ENCODE data around the gene MSANTD2.

Gene MSANTD2

GRCh38 chr11:124800226-124800929 is at the start of gene MSANTD2:
Gene MSANTD2, minus strand, starts transcription at chr11:124800406. Its CDS starts 26 bp downstream, at chr11:124800380.
- DNase-seq: peak; percentile 54

DNA sequence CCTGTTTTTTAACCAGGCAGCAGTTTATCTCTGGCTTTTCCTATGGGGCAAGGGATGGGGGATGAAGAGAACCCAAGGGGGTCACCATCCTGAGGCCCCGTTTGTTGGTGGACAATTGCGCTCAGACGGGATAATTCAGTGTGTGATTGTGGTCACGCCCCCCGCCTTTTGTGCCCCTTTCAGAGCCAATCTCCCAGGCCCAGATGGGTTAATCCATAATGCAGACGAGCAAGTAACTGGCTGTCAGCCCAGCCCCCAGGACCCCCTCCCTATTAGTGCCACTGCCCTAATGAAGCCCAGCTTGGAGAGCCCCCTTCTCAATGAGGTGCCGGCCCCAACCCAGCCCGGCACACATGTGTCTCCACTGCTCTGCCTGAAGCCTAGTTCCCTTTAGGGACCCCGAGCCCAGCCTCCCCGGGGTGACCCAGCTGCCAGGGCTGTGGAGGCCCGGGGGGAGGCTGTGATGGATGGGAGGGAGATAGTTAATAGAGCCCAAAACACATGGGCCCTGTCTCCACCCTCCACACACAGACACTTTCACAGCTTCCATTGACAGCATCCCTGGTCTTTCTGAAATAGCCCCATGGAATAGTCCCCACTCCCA is 46.0 kb upstream of the MSANTD2 start:
- no peak for DNase-seq

DNA sequence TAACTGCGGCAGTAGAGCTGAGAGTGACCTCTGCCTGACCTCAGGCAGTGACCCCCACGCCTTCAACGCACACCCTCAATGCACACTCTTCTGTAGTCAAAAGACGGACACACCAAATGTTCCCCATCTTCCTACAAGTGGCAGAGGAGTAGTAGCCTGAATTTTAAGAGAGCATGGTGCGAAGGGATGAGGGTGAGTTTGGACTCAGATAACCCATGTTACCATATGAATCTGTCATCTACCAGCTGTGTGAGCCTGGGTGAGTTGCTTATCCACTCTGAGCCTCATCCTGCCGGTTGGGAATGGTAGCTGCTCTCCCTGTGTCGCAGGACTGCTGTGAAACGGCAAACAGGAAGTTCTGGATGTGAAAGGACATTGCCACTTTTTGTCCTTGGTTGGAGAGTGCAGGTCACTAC is 44.5 kb upstream of the MSANTD2 start:
- DNase-seq: no peak

GRCh38 chr11:124843616-124843910 is 43.4 kb upstream of the MSANTD2 start:
- DNase-seq: no peak

GRCh38 chr11:124842305-124842704 is 42.1 kb upstream of the MSANTD2 start:
- DNase-seq: no peak

- no peak for DNase-seq
Observed at GRCh38 chr11:124841840-124842239, 41.6 kb upstream of the MSANTD2 start.

DNA sequence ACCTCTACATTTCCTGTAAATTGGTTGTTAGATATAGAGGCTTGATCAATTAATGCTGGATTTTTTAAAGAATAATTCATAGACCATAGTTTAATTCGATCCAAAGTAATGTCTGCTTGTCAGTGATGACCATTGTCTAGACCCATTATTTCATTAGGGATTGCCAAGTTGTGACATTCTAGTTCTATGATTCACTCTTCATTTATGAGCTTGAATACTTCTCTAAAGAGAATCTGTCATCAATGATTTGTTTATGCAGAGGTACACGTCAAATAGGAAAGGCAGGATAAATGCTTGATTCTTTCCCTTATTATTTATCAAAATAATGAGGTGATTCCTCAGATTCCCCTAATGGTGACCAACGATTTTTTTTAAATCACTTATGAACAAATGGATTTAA is 41.0 kb upstream of the MSANTD2 start:
- no peak for DNase-seq

DNA sequence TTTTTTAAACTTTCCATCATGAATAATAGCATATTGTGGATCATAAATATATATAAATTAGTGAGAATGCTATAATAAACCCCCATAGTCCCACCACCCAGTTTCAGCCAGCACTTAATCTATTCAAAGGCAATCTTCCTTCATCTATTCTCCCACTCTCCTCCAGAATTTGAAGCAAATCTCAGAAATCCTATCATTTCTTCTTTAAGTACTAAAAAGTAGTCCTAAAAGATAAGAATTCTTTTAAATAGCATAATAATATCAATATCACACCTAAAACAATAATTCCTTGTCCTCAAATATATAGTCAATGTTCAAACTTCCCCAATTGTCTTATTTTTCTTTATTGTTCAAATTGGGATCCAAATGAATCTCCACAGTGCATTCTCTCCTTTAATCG is 40.5 kb upstream of the MSANTD2 start:
- no peak for DNase-seq

GRCh38 chr11:124839972-124840621 is 39.9 kb upstream of the MSANTD2 start:
- no peak for DNase-seq

DNA sequence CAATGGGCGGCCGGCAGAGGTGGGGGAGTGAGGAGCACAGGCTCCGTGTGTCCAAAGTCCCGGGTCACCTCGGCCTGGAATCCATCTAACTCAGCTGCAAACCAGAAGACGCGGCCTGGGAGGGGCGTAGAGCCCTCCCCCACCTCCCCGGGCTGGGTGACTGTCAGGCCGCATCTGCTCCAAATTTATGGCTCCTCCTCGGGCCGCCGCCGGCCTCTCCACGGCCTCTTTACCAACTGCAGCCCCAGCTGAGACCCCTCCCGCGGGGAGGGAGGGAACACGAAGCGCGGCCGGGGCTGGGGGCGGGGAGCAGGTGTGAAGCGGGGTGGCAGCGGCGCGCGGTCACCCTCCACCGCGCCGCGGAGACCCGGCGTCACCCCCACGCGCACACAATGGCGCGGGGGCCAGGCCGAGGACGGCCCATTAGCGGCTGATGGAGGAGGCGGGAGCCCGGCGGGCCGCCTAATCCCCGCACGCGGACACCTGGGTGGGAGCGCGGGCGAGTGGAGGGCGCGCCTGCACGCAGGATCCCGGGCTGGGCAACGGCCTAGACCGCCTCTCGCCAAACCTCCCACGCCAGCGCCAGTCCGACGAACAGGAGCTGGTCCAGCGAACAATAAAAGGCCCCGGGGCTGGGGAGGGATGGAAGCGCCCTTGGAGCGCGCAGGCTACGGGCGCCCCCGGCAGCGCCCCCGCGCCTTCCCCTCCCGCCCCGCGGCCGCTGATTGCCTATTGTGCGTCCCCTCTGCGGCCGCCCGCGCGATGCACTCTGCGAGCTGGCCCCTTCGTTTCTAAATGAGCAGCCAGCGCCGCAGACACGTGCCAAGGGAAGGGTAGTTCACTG is 39.1 kb upstream of the MSANTD2 start:
- DNase-seq: no peak

- no peak for DNase-seq
Observed at GRCh38 chr11:124838805-124839127, 38.6 kb upstream of the MSANTD2 start.

DNA sequence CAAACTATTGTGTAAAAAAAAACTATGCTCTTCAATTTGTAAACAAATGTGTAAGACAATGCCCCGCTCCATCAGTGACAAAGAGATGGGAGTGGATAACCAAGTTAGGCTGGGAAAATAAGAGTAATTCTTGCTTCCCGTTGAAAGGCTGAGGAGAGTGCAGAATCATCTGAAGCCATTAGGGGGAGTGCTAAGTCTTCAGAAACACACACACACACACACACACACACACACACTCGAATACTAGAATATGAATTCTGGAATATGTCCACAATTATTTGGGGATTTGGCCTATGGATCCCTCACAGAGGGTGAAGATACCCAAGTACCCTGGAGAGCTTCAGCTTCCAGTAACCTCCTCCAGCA is 37.3 kb upstream of the MSANTD2 start:
- no peak for DNase-seq

DNA sequence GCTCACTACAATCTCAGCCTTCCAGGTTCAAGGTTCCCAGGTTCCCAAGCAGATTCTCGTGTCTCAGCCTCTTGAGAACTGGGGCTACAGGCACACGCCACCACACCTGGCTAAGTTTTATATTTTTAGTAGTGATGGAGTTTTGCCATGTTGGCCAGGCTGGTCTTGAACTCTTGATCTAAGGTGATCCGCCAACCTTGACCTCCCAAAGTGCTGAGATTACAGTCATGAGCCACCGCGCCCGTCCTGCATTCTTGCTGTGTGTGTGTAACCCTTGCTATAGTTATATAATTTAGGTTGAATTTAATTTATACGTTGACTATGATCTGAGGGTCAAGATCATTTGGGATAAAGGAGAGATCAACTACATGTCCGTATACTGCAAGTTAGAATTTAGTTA is 35.7 kb upstream of the MSANTD2 start:
- no peak for DNase-seq

GRCh38 chr11:124834526-124835180 is 34.4 kb upstream of the MSANTD2 start:
- no peak for DNase-seq

DNA sequence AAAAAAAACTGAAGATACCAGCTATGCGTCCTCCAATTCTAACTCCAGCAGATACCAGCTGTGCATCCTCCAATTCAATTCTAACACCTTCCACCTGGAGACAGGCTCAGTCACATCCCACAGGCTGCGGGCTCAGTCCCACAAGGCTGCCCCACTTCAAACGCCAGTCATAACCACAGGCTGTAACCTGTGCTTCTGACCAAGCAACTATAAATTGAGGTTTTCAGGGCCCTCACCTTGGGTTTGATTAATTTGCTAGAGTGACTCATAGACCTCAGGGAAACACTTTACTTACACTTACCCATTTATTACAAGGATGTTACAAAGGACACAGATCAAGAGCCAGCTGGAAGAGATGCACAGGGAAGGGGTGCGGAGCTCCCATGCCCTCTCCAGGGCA is 32.4 kb upstream of the MSANTD2 start:
- DNase-seq: no peak

GRCh38 chr11:124831897-124832296 is 31.7 kb upstream of the MSANTD2 start:
- no peak for DNase-seq

- no peak for DNase-seq
Observed at GRCh38 chr11:124830749-124831148, 30.5 kb upstream of the MSANTD2 start.

- no peak for DNase-seq
Observed at GRCh38 chr11:124829986-124830385, 29.8 kb upstream of the MSANTD2 start.

DNA sequence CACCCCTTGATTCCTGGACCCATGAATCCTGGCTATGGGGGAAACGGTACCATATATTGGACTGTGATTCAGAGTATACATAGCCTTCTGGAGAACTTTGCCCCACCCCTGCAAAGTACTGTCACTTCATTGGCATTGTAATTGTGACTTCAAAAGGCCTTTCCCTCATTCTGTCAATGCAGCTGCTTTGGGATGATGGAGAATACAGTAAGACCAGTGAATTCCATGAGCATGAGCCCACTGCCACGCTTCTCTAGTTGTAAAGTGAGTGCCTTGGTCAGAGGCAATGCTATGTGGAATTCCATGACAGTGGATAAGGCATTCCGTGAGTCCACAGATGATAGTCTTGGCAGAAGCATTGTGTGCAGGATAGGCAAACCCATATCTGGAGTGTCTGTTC is 25.7 kb upstream of the MSANTD2 start:
- no peak for DNase-seq

GRCh38 chr11:124823512-124824376 is 23.5 kb upstream of the MSANTD2 start:
- no peak for DNase-seq

DNA sequence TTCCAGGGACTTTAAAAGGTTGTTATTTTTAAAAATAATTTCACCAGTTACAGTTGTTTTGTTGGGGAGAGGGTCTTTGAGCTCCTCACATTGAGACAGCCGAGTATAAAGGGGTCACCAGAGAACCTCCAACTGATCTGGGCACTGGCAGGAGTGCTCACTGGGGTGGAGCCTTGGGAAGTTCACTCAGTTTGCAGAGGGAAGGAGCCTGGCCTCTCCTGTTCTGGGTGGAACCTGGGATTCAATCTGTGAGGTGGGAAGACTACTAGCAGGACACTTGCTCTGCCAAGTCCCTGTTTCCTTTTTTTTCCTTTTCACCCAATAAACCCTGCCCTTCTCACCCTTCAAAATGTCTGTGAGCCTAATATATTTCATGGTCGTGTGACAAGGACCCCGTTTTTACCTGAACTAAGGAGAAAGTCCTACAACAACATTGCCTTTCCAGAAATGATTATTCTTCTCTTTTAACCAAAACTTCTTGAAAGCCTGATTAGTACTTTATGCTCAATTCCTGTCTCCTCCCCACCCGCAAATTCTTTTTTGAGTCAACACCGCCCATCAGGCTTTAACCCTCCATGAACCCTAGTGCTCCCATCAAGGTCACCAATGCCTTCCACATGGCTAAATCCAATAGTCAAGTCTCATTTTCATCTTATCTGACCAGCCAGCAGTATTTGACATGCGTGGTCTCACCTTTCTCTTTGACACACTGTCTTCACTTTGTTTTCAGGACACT is 22.0 kb upstream of the MSANTD2 start:
- no peak for DNase-seq

DNA sequence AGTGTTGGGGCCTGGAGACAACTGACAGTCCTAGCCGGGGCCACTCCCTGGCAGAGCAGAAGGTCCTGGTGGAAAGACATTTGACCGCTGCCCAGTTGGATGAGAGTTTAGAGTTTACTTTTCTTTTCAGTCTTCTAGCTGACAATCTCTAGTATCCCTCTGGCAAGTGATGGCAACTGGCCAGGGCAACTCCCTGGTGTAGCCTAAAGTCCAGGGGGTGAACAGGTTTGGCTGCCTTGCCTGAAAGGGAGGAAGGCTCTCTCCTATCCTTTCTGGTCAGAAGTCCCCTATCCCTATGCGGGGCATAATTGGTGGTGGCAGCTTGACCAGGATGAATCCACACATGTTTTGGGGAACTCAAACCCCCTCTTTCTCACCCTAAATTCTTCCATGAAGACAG is 16.8 kb upstream of the MSANTD2 start:
- DNase-seq: no peak
